ENCODE results near the gene IFNL4. TPM values are rescaled to one million over a fixed set of nuclear protein-coding genes. Genes with fewer than 3 reads are reported as not detected.
A peak's percentile ranks its signal among the peaks of the same experiment; 100 is the strongest.
"Not testable (repeated sequence)": the region's sequence is repeated elsewhere in the genome, so short reads cannot be mapped to it uniquely, and the experiment has no call there.

IFNL4 gene
- total RNA-seq, 2 experiments from 2014 or later, result not detected

DNA sequence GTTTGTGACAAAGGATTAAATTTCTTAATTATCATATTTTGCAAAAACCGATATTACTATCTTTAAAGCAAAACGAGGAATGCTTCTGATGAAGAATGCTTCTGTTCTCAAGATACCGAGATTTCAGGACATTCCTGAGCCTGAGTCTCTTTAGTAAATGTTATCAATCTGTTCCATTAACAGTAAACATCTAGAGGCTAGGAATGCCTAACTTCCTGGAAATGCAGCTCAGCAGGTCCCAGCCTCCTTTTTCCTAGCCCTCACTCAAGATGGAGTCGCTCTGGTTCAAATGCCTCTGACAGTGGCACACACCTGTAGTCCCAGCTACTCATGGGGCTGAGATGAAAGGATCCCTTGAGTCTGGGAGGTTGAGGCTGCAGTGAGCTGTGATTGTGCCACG is 2.4 kb upstream of the IFNL4 start:
- CTCF ChIA-PET, result interaction anchor here (0.7 kb wide), 1 partner anchor 178 kb away, joined by 3 read pairs; no protein-coding TSS in a partner anchor
- ATAC-seq, result no peak

DNA sequence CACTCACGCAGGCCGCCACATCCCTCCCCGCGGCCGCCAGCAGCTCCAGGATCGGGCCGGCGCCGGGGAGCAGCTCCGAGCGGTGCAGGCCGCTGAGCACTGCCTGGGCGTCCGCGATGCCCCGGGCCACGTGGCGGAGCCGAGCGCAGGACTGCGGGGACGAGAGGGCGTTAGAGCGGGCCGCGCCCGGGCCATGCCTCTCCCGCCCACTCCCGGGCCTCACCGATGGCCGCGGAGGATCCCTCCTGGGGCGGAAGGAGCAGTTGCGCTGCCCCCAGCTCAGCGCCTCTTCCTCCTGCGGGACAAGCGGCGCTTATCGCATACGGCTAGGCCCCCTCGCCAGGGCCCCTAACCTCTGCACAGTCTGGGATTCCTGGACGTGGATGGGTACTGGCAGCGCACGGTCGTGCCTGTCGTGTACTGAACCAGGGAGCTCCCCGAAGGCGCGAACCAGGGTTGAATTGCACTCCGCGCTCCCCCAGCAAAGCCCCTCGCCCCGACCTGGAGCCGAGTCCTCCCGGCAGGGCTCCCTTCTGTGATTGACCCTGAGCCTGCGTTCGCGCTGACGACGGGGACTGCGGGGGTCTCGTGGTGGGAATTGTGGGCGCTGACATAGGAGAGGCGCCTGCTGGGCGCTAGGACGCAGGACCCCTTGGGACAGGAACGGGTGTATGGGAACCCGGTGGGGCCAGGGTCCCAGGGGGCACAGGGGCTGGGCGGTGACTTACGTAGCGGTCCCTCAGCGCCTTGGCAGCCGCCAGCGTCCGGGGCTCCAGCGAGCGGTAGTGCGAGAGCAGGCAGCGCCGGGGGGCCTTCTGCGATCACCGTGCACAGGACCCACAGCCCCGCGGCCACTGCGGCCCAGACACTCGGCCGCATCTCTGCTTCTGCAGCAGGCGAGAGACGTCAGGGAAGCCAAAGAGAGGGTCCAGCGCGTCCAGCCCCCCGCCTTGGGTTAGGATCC is 673 bp downstream of the IFNL4 start:
- DNase-seq (no peak), ATAC-seq (peak; percentile 34)
- CTCF ChIA-PET, result no interaction called here
- Mint-ChIP-seq H3K27ac (no peak overlapping the region), H3K4me1 (peaks cover 7% of the 10 kb centered on the region), H3K4me3 (no peak overlapping the region), H3K9me3 (ENCODE audit: low read depth) (no peaks in the 10 kb centered on the region), H3K27me3 (peaks cover 13% of the 10 kb centered on the region), H3K36me3 (no peaks in the 10 kb centered on the region)

More for the DNA sequence above, 2.4 kb upstream of the IFNL4 start:
- H3K9me3 Mint-ChIP-seq (ENCODE audit: low read depth), result no peaks in the 10 kb centered on the region
- DNase-seq, result no peak
- peaks cover 7% of the 10 kb centered on the region for H3K4me1 Mint-ChIP-seq
- H3K36me3 Mint-ChIP-seq, result no peaks in the 10 kb centered on the region
- H3K4me3 Mint-ChIP-seq, result no peak overlapping the region
- H3K27me3 Mint-ChIP-seq, result peaks cover 18% of the 10 kb centered on the region
- no peak overlapping the region for H3K27ac Mint-ChIP-seq

DNA sequence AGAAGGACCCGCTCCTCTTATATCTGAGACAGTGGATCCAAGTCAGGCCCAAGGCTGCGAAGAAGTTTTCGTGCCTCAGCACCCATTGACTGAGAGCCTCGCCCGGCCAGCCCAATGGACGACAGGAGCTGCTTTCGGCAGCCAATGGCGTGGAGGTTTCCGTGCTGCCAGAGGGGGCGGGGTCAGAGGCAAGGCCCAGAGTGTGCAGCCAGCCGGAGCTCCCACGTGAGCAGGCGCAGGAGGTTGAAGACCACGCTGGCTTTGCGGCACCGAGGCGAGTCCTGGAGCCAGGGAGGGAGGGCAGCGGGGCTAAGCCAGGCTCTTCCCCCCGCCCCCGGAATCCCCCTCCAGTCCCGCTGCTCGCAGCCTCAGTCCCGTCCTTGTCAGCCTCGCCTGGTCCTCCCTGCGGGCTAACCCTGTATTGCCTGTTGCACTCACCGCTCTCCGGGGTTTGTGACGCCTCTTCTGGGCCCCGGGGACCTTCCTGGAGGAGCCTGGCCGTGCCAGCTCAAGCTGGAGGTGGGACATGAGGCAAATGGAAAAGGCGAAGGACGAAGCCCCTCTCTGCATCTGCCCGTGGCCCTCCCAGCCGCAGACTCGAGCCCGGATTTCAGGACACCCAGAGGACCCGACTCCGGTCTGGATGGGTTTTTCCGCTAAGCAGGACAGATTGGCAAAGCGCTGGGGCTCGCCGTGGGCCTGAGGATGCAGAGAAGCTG is 1.5 kb downstream of the IFNL4 start:
- peaks cover 3% of the 10 kb centered on the region for H3K4me1 Mint-ChIP-seq
- ATAC-seq (peak; percentile 55), DNase-seq (peak; percentile 47)
- H3K27ac Mint-ChIP-seq, result no peak overlapping the region
- H3K9me3 Mint-ChIP-seq (ENCODE audit: low read depth), result no peaks in the 10 kb centered on the region
- CTCF ChIA-PET, result no interaction called here
- H3K36me3 Mint-ChIP-seq, result no peaks in the 10 kb centered on the region
- no peak overlapping the region for H3K4me3 Mint-ChIP-seq
- peaks cover 13% of the 10 kb centered on the region for H3K27me3 Mint-ChIP-seq

DNA sequence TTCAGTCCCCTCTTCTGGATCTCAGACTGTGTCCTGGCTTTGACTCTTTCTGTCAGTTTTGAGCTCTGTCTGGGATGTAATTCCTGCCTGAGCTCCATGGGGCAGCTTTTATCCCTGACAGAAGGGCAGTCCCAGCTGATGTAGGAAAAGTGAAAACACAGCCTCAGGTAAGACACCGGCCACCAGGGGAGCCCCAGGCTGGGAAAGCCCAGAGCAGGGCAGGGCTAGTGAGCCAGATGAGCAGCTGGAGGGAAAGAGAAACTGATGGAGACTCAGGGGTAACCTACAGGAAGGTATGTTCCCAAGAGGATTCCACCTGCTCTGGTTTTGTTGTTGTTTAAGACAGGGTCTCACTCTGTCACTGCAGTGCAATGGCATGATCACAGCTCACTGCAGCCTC is 3.5 kb downstream of the IFNL4 start:
- H3K9me3 Mint-ChIP-seq (ENCODE audit: low read depth); DNase-seq; CTCF ChIA-PET; H3K27ac Mint-ChIP-seq; H3K4me3 Mint-ChIP-seq; H3K36me3 Mint-ChIP-seq; H3K4me1 Mint-ChIP-seq: not testable (repeated sequence)
- ATAC-seq, result peak; percentile 69
- peaks cover 13% of the 10 kb centered on the region for H3K27me3 Mint-ChIP-seq

DNA sequence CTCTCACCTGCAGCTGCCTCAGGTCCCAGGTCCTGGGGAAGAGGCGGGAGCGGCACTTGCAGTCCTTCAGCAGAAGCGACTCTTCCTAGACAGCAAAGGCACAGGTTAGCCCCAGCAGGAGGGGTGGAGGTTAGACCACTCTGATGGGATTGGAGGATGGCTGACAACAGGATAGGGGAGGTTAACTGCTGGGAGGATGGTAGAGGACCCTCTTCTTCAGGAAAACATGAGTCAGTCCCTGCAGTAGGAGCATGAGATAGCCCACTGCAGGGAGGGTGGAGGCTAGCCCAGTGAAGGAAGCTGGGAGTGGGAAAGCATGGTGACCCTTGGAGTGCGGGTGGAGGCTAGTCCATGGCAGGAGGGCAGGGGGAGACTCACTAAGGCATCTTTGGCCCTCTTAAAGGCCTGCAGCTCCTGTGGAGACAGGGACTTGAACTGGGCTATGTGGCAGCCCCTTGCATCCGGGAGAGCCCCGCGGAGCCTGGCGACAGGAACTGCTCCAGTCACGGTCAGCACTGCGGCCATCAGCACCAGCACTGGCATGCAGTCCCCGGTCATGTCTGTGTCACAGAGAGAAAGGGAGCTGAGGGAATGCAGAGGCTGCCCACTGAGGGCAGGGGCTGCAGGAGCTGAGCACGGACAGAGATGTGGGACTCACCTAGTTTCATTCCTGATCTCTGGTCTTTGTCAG is 4.1 kb downstream of the IFNL4 start, which contains the start of gene IFNL3:
Gene IFNL3 (minus strand): TSS at position 597 of the 691 bp plus-strand sequence. CDS start 39 bp downstream, at position 558.
- ATAC-seq; H3K36me3 Mint-ChIP-seq; H3K27ac Mint-ChIP-seq; H3K4me1 Mint-ChIP-seq; H3K9me3 Mint-ChIP-seq (ENCODE audit: low read depth); H3K4me3 Mint-ChIP-seq; CTCF ChIA-PET; DNase-seq: not testable (repeated sequence)
- H3K27me3 Mint-ChIP-seq, result peaks cover 15% of the 10 kb centered on the region

DNA sequence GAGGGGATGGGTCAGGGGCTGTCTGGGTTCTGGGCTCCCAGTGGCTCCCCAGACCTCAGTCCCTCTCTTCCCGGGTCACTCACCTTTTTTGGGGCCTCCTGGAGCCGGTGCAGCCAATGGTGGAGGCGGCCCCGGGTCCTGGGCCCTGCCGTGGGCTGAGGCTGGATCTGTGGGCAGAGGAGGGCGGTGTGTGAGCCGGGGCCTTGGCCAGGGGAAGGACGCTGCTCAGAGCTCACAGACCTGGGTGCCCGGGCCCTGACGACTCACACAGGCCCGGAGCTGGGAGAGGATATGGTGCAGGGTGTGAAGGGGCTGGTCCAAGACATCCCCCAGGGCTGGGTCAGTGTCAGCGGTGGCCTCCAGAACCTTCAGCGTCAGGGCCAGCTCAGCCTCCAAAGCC is 4.9 kb downstream of the IFNL4 start:
- H3K36me3 Mint-ChIP-seq; H3K4me3 Mint-ChIP-seq; ATAC-seq; H3K27ac Mint-ChIP-seq; H3K4me1 Mint-ChIP-seq; H3K9me3 Mint-ChIP-seq (ENCODE audit: low read depth); CTCF ChIA-PET; DNase-seq: not testable (repeated sequence)
- H3K27me3 Mint-ChIP-seq, result peaks cover 11% of the 10 kb centered on the region

DNA sequence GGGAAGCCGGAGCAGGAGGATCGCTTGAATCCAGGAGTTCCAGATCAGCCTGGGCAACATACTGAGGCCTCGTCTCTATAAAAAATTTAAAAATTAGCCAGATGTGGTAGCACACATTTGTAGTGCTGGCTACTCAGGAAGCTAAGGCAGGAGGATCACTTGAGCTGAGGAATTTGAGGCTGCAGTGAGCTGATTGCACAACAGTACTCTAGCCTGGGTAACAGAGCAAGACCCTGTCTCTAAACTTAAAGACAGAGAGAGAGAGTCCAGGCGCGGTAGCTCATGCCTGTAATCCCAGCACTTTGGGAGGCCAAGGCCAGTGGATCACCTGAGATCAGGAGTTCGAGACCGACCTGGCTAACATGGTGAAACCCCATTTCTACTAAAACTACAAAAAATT is 8.2 kb downstream of the IFNL4 start:
- Mint-ChIP-seq H3K4me3 (no peak overlapping the region), H3K4me1 (peaks cover 26% of the 10 kb centered on the region), H3K27ac (no peak overlapping the region), H3K9me3 (ENCODE audit: low read depth) (no peaks in the 10 kb centered on the region), H3K27me3 (peaks cover 7% of the 10 kb centered on the region), H3K36me3 (no peaks in the 10 kb centered on the region)
- no peak for ATAC-seq
- DNase-seq, result no peak
- CTCF ChIA-PET, result no interaction called here

DNA sequence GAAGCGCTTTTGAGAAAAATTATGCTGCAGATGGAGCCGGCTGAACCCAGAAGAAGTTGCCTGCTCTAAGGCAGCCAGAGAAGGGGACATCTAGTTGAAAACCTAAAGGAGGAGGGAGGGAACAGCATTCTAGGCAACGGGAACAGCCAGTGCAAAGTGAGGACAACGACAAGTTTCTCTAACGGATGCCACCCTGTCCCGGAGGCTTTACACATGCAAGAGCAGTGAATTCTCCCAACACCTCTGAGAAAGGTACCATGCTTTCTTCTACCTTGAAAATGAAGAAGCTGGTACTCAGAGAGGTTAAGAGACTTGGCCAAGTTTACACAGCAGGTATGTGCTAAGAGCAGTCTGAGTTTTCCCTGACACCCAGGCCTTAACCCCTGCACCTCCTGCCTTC is 9.7 kb downstream of the IFNL4 start:
- Mint-ChIP-seq H3K27me3 (peaks cover 7% of the 10 kb centered on the region), H3K27ac (no peak overlapping the region), H3K4me1 (peaks cover 26% of the 10 kb centered on the region), H3K4me3 (no peak overlapping the region), H3K9me3 (ENCODE audit: low read depth) (no peaks in the 10 kb centered on the region), H3K36me3 (no peaks in the 10 kb centered on the region)
- no peak for ATAC-seq
- CTCF ChIA-PET, result no interaction called here
- no peak for DNase-seq

DNA sequence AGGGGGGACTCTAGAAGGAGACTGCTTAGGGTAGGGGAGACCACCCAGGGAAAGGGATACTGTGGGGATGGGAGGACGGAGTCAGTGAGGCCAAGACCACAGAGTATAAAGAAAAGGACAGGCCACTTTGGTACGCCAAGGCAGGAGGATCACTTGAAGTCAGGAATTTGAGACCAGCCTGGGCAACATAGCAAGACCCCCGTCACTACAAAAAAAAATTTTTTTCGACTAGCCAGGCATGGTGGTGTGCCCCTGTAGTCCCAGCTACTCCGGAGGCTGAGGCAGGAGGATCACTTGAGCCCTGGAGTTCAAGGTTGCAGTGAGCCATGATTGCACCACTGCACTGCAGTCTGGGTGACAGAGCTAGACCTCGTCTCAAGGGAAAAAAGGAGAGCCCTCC is 10.4 kb downstream of the IFNL4 start:
- H3K27ac Mint-ChIP-seq, result no peak overlapping the region
- H3K4me3 Mint-ChIP-seq, result no peak overlapping the region
- no peaks in the 10 kb centered on the region for H3K36me3 Mint-ChIP-seq
- peaks cover 7% of the 10 kb centered on the region for H3K27me3 Mint-ChIP-seq
- CTCF ChIA-PET, result interaction anchor here (0.6 to 1.4 kb wide), 2 partner anchors 89 to 835 kb away, joined by 3 to 4 read pairs; partner anchors contain the start of gene FAM98C
- DNase-seq (no peak), ATAC-seq (no peak)
- H3K9me3 Mint-ChIP-seq (ENCODE audit: low read depth), result no peaks in the 10 kb centered on the region
- peaks cover 26% of the 10 kb centered on the region for H3K4me1 Mint-ChIP-seq

DNA sequence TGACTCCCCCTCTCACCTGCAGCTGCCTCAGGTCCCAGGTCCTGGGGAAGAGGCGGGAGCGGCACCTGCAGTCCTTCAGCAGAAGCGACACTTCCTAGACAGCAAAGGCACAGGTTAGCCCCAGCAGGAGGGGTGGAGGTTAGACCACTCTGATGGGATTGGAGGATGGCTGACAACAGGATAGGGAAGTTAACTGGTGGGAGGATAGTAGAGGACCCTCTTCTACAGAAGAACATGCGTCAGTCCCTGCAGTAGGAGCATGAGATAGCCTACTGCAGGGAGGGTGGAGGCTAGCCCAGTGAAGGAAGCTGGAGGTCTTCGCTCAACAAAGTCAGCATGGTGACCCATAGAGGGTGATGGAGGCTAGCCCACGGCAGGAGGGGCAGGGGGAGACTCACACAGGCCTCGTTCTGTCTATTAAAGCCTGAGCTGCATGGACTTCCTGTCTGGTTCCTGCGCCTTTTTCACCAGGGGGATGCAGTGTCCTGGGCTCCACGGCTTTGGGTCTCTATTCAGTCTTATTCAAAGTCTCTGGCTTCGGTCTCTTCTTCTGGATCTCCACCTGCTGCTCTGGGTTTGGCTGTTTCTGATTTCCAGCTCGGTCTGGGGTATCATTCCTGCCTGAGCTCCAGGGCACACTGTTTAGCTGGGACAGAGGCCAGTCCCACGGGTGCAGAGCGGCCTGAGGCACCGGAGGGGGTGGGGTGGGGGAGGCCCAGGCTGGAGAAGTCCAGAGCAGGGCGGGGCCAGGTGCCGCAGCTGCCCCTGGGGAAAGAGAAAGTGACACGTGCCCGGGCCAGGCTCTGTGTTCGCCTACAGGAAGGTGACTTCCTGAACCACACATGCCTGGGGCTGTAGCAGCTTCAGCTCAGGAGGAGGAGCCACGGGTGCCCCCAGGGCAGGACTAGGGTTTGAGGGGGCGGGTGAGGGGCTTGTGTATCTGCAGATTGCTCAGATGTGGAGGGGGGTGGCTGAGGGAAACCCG is 11.2 kb downstream of the IFNL4 start:
- H3K4me3 Mint-ChIP-seq, result peak overlapping the region; percentile 36

DNA sequence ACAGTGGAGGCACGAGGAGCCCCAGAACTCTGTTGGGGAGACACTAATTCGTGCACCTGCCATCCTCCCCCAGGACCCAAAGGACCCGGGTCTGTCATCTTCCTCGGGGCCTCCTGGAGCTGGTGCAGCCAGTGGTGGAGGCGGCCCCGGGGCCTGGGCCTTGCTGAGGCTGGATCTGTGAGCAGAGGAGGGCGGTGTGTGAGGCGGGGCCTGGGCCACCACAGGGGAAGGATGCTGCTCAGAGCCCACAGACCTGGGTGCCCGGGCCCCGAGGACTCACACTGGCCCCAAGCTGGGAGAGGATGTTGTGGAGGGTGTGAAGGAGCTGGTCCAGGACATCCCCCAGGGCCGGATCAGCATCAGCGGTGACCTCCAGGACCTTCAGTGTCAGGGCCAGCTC is 12.1 kb downstream of the IFNL4 start:
- Mint-ChIP-seq H3K4me1 (peaks cover 26% of the 10 kb centered on the region), H3K27ac (peak overlapping the region; percentile 46), H3K4me3 (no peak overlapping the region), H3K27me3 (peaks cover 7% of the 10 kb centered on the region), H3K9me3 (ENCODE audit: low read depth) (no peaks in the 10 kb centered on the region), H3K36me3 (no peaks in the 10 kb centered on the region)
- DNase-seq (peak; percentile 76), ATAC-seq (peak; percentile 95)
- CTCF ChIA-PET, result interaction anchor here (0.8 to 1.2 kb wide), 2 partner anchors 91 to 97 kb away, joined by 3 to 8 read pairs; no protein-coding TSS in a partner anchor

More for the DNA sequence above, 11.2 kb downstream of the IFNL4 start:
- peaks cover 26% of the 10 kb centered on the region for H3K4me1 Mint-ChIP-seq
- no peaks in the 10 kb centered on the region for H3K36me3 Mint-ChIP-seq
- H3K27ac Mint-ChIP-seq, result no peak overlapping the region
- no peaks in the 10 kb centered on the region for H3K9me3 Mint-ChIP-seq (ENCODE audit: low read depth)
- ATAC-seq, result peak; percentile 68
- H3K27me3 Mint-ChIP-seq, result peaks cover 7% of the 10 kb centered on the region
- peak; percentile 68 for DNase-seq
- CTCF ChIA-PET, result interaction anchor here (0.6 to 1.4 kb wide), 3 partner anchors 90 to 835 kb away, joined by 3 to 8 read pairs (median 4); partner anchors contain the start of gene FAM98C

DNA sequence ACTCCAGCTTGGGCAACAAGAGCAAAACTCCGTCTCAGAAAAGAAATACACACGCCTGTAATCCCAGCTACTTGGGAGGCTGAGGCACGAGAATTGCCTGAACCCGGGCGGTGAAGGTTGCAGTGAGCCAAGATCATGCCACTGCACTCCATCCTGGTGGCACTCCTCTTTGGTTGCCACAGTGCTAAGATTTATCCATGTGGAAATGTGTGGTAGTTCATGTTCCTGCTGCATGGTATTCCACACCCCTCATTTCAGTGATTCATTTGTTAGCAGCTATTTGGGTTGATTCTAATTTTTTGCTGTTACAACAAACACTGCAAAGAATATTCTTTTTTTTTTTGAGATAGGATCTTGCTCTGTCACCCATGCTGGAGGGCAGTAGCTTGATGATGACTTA is 15.9 kb downstream of the IFNL4 start:
- no peaks in the 10 kb centered on the region for H3K9me3 Mint-ChIP-seq (ENCODE audit: low read depth)

More for the DNA sequence above, 15.9 kb downstream of the IFNL4 start:
- DNase-seq (no peak), ATAC-seq (no peak)
- CTCF ChIA-PET, result interaction anchor here (1.1 kb wide), 1 partner anchor 111 kb away, joined by 3 read pairs; no protein-coding TSS in a partner anchor
- peaks cover 18% of the 10 kb centered on the region for H3K4me1 Mint-ChIP-seq
- H3K27me3 Mint-ChIP-seq, result peaks cover 4% of the 10 kb centered on the region
- H3K36me3 Mint-ChIP-seq, result no peaks in the 10 kb centered on the region
- H3K4me3 Mint-ChIP-seq, result no peak overlapping the region
- no peak overlapping the region for H3K27ac Mint-ChIP-seq
